ENCODE data around the gene UBR4. TPM values are rescaled to one million over a fixed set of nuclear protein-coding genes. Genes with fewer than 3 reads are reported as not detected.
A peak's percentile ranks its signal among the peaks of the same experiment; 100 is the strongest.

UBR4 gene
- total and polyA plus RNA-seq, 2 of the 8 experiments (the other 6 are each of a cell fraction or from before 2014, with no cell fraction given): 139 to 152 TPM

DNA sequence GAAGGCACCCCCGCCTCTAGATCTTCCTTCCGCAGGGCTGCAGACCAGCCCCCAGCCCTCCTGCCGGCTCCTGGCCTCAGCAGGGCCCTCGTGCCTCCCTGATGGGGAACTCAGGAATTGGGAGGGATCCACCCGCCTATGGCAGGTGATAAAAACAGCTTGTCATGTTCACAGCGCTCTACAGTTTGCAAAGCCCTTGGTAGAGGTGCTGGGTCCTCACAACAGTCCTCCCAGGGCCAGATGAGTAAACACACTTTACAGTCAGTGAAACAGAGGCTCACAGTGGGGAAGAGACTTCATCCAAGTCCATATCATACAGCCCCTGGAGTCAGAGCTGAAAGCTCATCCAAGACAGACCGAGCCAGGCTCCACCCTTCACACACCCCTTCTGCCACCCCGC lies 156.6 kb downstream of the UBR4 start:
- no peaks in the 10 kb centered on the region for H3K9me3 ChIP-seq (ENCODE audit: insufficient read depth in 2 of 2, low read depth in 1 of 2, low read length in 1 of 2)
- peaks cover 0 to 3% (median 0%) of the 10 kb centered on the region in 4 experiments; a peak in 2 of 7 replicates for H3K4me1 ChIP-seq (replicated peaks in 1 of 4; ENCODE audit: control insufficient read depth in 3 of 4, insufficient read depth in 4 of 4, low read length in 3 of 4)
- no peak overlapping the region for H3K27ac ChIP-seq (ENCODE audit: low read depth, low read length)
- no peaks in the 10 kb centered on the region for H4K20me1 ChIP-seq (replicated peaks in 1 of 2; ENCODE audit: control insufficient read depth in 1 of 2, insufficient read depth in 2 of 2, low read length in 2 of 2)
- ChIA-PET POLR2A (ENCODE audit: partially characterized antibody) (interaction anchor here (0.6 to 1.9 kb wide), 3 partner anchors 10 to 41 kb away, joined by 3 to 5 read pairs (median 4); no protein-coding TSS in a partner anchor), CTCF (ENCODE audit: partially characterized antibody) (interaction anchor here (0.6 to 3.1 kb wide), 11 partner anchors 12 to 1094 kb away, joined by 3 to 18 read pairs (median 6); no protein-coding TSS in a partner anchor)
- no peak overlapping the region for H2AFZ ChIP-seq (ENCODE audit: low read length)
- DNase-seq (ENCODE audit: low read depth in 1 of 2, low spot score in 2 of 2): no peak
- no peak overlapping the region for H2BK12ac ChIP-seq (ENCODE audit: low read depth, low read length)
- no peak overlapping the region; a peak in 1 of 7 replicates for H3K9ac ChIP-seq (replicated peaks in 1 of 4; ENCODE audit: extremely low read depth in 1 of 4, low read depth in 3 of 4, low read length in 3 of 4)
- H3K27me3 ChIP-seq (replicated peaks in 1 of 4; ENCODE audit: control insufficient read depth in 3 of 4, extremely low read depth in 1 of 4, insufficient read depth in 3 of 4, low read length in 3 of 4): no peaks in the 10 kb centered on the region
- WGBS, 2 experiments (ENCODE audit: extremely low coverage in 1 of 2, insufficient coverage in 1 of 2, insufficient read length in 1 of 2, insufficient replicate concordance in 2 of 2, low coverage in 1 of 2, low lambda C conversion rate in 2 of 2, missing lambda C conversion rate in 1 of 2): 79% methylated on average over 8 of the region's 8 CpGs; no CpG with 5 or more reads in 1 of the 2 experiments
- no peak overlapping the region for H3K23ac ChIP-seq (ENCODE audit: insufficient read length)
- no peak for TF ChIP-seq RBBP5 (IDR thresholded peaks at IDR 0.05; ENCODE audit: borderline replicate concordance, low read depth, low read length)
- TF ChIP-seq SUZ12 (IDR thresholded peaks at IDR 0.05; ENCODE audit: low read length): no peak
- TF ChIP-seq, protein P1, sequence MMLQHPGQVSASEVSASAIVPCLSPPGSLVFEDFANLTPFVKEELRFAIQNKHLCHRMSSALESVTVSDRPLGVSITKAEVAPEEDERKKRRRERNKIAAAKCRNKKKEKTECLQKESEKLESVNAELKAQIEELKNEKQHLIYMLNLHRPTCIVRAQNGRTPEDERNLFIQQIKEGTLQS (IDR thresholded peaks at IDR 0.05; ENCODE audit: insufficient read depth, low read depth, low read length): no peak
- TF ChIP-seq SAP30 (IDR thresholded peaks at IDR 0.05; ENCODE audit: insufficient read depth, insufficient replicate concordance, low read length): no peak
- TF ChIP-seq POU5F1 (IDR thresholded peaks at IDR 0.05; ENCODE audit: low read depth, low read length): no peak
- no peak for TF ChIP-seq BCL11A (IDR thresholded peaks at IDR 0.05; ENCODE audit: low read depth in 2 of 2, low read length in 2 of 2)
- no peak for TF ChIP-seq POLR2AphosphoS5 (IDR thresholded peaks at IDR 0.05; ENCODE audit: low read depth, low read length)
- TF ChIP-seq BACH1 (IDR thresholded peaks at IDR 0.05; ENCODE audit: low read length): no peak
- H3K4me2 ChIP-seq (ENCODE audit: insufficient read depth in 1 of 2, low read depth in 2 of 2, low read length in 2 of 2): no peak overlapping the region
- H3K23me2 ChIP-seq (ENCODE audit: low read depth, low read length): no peaks in the 10 kb centered on the region
- H3K56ac ChIP-seq (replicated peaks; ENCODE audit: insufficient read length, low read depth, low read length): no peak overlapping the region
- H4K5ac ChIP-seq (ENCODE audit: insufficient read length, low read depth, low read length): no peak overlapping the region
- no peak overlapping the region for H2AK5ac ChIP-seq (ENCODE audit: low read depth, low read length)
- no peak overlapping the region for H4K8ac ChIP-seq (ENCODE audit: extremely low read depth, insufficient read depth, low read length)
- no peak overlapping the region for H3K4me3 ChIP-seq (ENCODE audit: extremely low read depth in 1 of 4, insufficient read depth in 2 of 4, low read depth in 3 of 4, low read length in 4 of 4)
- H2BK20ac ChIP-seq (ENCODE audit: low read length): no peak overlapping the region
- H3K4ac ChIP-seq (replicated peaks; ENCODE audit: insufficient read length, low read depth, low read length): no peak overlapping the region
- H3K79me1 ChIP-seq (ENCODE audit: low read depth, low read length): peaks cover 2% of the 10 kb centered on the region; the same call in 1 of the 2 replicates
- no peaks in the 10 kb centered on the region for H3K36me3 ChIP-seq (ENCODE audit: control insufficient read depth in 2 of 4, insufficient read depth in 4 of 4, low read length in 3 of 4)
- H2BK5ac ChIP-seq (ENCODE audit: low read depth, low read length): no peak overlapping the region
- H2BK120ac ChIP-seq (replicated peaks; ENCODE audit: low read depth, low read length): no peak overlapping the region
- no peaks in the 10 kb centered on the region for H3K79me2 ChIP-seq (ENCODE audit: control insufficient read depth in 1 of 2, insufficient read depth in 2 of 2, low read length in 2 of 2)
- FAIRE-seq: no peak
- H3K18ac ChIP-seq (ENCODE audit: extremely low read depth, low read length): no peak overlapping the region
- H2BK15ac ChIP-seq (ENCODE audit: low read length): peak overlapping the region; percentile 61; the same call in 1 of the 2 replicates
- no peak overlapping the region for H4K91ac ChIP-seq (replicated peaks; ENCODE audit: insufficient read length, low read length)
- no peak overlapping the region for H3K14ac ChIP-seq (ENCODE audit: insufficient read length)
